SK-N-SH treated with all-trans-retinoic acid at 6 μM for 48 hours (cell line): Measurements from ENCODE around the gene ISLR2.

Experiments used
- CSDC2 ChIP-seq: fragments of 250-450 bp; sonication (Bioruptor Pico); IDR thresholded peaks from 2 replicates; pipeline ENCODE4 v1.5.0; 2020; ENCODE audit warnings: mild to moderate bottlenecking, moderate library complexity
- OSR1 ChIP-seq: fragments of 250-450 bp; sonication (Bioruptor Pico); IDR thresholded peaks from 2 replicates; pipeline ENCODE4 v1.8.0; 2022; ENCODE audit warnings: moderate library complexity, mild to moderate bottlenecking, inconsistent platforms
- PATZ1 ChIP-seq: fragments of 250-450 bp; sonication (Bioruptor Pico); IDR thresholded peaks from 2 replicates; pipeline ENCODE4 v1.8.0; 2020; ENCODE audit warnings: mild to moderate bottlenecking, moderate library complexity, borderline replicate concordance
- ZC3H10 ChIP-seq: fragments of 250-450 bp; sonication (Bioruptor Pico); IDR thresholded peaks from 2 replicates; pipeline ENCODE4 v1.5.1; 2021; ENCODE audit warnings: mild to moderate bottlenecking, moderate library complexity
- ZFP30 ChIP-seq: fragments of 450-650 bp; formaldehyde crosslinking; IDR thresholded peaks from 2 replicates; pipeline ENCODE4 v1.5.0; 2022; ENCODE audit warnings: mild to moderate bottlenecking, moderate library complexity
- ZNF565 ChIP-seq: fragments of 450-650 bp; formaldehyde crosslinking; conservative IDR thresholded peaks from 2 replicates; pipeline ENCODE4 v1.5.0; 2020; ENCODE audit warnings: low read depth, mild to moderate bottlenecking, moderate library complexity
- ZNF8 ChIP-seq: fragments of 450-650 bp; formaldehyde crosslinking; IDR thresholded peaks from 2 replicates; pipeline ENCODE4 v1.5.0; 2020; ENCODE audit warnings: mild to moderate bottlenecking, moderate library complexity

GRCh38 chr15:74121039-74121438, 9.3 kb upstream of the ISLR2 start:
- TF ChIP-seq ZFP30 (CRISPR knock-in tag) (no peak), OSR1 (CRISPR knock-in tag) (no peak), ZNF8 (CRISPR knock-in tag) (no peak), PATZ1 (CRISPR knock-in tag) (no peak), CSDC2 (CRISPR knock-in tag) (no peak), ZNF565 (CRISPR knock-in tag) (no peak), ZC3H10 (no peak)
